T follicular helper cell (primary cell): ENCODE measurements around the gene LBHD1.
A peak's percentile ranks its signal among the peaks of the same experiment; 100 is the strongest.
"Not testable (repeated sequence)": the region's sequence is repeated elsewhere in the genome, so short reads cannot be mapped to it uniquely, and the experiment has no call there.

Experiments
- DNase-seq: peaks from one replicate; pipeline ENCODE4 v3.0.0-alpha.2; 2020; ENCODE audit warnings: low read depth
- total RNA-seq, 2 experiments: gene quantifications; one replicate each; lab custom pipeline; 2026; lab: John Stamatoyannopoulos, UW

LBHD1 gene
- 9.3 to 14.1 reads per million in 2 experiments for total RNA-seq

DNA sequence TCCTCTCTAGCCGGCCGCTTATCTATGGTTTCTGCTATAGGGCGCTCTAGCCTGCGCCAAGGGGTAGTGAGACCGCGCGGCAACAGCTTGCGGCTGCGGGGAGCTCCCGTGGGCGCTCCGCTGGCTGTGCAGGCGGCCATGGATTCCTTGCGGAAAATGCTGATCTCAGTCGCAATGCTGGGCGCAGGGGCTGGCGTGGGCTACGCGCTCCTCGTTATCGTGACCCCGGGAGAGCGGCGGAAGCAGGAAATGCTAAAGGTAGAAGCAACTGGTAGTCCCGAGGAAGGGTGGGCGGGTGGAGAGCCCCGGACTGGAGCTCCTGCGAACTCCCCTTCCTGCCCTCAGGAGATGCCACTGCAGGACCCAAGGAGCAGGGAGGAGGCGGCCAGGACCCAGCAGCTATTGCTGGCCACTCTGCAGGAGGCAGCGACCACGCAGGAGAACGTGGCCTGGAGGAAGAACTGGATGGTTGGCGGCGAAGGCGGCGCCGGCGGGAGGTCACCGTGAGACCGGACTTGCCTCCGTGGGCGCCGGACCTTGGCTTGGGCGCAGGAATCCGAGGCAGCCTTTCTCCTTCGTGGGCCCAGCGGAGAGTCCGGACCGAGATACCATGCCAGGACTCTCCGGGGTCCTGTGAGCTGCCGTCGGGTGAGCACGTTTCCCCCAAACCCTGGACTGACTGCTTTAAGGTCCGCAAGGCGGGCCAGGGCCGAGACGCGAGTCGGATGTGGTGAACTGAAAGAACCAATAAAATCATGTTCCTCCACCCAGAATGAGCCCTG lies at the start of gene LBHD1, which contains the start of gene UQCC3:
Gene LBHD1 (minus strand): TSS at position 660 of the 782 bp plus-strand sequence. CDS start 2,236 bp downstream, outside the sequence.
Gene UQCC3 (plus strand): TSS at position 66 of the 782 bp plus-strand sequence. CDS start 73 bp downstream, at position 139.
- peak; percentile 48 for DNase-seq

DNA sequence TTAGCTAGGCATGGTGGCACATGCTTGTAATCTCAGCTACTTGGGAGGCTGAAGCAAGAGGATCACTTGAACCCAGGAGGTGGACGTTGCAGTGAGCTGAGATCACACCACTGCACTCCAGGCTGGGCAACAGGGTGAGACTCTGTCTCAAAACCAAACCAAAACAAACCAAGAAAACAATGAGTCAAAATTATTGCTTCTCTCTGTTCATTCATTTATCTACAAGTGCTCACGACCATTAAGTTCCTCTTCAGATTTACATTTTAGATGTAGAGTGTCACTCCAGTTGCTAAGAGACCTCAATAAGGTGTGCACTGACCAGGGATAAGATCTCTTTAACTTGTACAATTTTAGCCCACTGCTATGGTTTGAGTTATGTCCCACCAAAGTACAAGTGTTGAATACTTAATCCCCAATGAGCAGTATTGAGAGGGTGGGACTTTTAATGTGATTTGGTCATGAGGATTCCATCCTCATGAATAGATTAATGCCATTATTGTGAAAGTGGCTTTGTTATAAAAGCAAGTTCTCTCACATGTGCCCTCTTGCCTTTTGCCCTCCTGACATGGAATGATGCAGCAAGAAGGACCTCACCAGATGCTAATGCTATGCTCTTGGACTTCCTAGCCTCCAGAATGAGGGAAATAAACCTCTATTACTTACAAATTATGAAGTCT lies 47.4 kb upstream of the LBHD1 start:
- DNase-seq = no peak

DNA sequence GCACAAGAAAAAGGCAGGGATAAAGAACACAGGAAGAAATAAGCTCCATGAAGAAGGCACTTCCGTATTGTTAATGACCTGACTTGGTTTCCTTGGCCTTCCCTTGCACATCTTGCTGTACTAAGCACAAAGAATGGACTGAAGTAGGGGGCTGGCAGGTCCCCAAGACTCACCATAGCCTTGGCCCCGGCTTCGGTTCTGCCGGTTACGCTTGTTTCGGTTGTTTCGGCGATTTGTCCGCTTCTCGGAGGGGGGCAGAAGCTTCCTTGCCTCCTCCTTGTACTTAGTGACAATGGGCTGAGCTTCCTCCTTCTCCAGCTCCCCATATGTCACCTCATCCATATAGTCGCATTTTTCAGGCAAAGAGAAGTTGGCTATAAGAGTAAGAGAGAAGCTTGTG lies 44.7 kb upstream of the LBHD1 start:
- DNase-seq = no peak

DNA sequence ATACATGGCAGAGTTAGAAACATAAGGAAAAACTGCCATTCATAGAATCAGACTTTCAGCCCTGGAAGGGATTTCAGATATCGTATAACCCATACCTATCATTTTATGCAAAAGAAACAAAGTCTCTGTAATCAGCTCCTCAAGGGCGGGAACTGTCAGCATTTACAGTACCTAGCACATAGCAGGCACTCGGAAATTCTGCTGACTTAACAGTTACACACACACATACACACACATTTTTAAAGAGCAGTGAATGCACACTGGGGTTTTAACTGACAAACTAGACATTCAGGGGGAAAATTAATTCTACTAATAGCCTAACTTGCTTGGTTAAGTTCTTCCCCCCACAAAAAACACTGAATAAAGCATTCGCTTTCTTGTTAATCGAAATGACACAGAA lies 44.1 kb upstream of the LBHD1 start:
- no peak for DNase-seq

DNA sequence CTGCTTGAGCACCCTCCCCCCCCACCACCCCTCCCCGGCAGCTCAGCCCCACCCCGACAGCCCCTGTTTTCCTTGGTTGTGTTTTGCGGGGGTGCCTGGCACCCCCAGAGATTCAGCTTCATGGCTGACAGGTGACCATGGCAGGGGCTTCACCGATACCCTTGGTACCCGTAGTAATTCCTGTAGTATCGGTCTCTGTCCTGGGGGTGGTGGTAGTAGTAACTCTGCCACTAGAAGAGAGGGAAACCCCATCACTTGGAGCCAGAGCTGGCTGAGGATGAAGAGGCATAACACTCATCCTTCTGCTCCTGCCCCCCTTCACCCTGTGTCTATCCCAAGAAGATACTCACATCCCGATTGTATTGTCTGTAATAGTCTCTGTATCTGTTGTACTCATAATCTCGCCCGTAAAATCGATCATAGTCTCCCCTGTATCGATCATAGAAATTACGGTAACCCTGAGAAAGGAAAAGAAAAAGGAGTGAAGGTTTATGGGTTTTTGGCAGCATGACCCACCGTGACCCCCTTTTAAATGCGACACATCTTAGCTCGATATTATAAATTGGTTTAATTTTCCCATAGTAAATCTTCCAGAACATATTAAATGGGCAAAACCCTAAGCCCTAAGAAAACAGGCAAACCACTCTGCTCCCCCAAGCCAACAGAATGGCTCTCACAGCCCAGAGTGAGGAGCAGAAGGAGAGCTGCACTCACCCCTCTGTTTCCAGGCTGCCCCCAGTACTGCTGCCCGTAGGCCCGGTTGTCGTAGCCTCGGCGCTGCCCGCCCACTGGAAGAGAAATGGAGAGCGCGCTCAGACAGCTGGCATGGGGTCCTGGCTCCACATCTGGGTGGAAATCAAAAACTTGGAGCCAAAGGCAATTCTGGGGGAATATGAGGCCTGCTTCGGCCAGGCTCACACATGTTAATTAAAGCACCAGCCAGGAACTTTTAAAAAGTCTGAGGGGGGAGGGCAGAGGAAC lies 43.4 kb upstream of the LBHD1 start:
- DNase-seq = no peak

DNA sequence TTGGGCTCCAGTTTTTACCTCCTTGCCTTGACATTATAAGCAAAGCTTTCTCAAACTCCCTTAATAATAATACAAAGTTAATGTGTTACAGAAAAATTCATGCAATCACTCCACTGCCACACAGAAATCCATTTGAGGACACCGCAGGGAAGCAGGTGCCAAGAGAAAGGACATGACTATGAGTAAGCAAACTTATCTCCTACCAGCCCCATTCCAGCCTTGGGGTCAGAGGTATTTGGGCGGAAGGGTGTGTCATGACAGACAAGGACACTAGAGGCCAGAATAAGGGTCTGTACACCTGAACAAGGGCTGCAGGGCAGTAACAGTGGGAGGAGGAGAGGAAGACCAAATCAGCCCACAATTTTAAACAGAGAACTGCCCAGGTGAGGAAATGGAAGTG lies 41.3 kb upstream of the LBHD1 start:
- DNase-seq = no peak

DNA sequence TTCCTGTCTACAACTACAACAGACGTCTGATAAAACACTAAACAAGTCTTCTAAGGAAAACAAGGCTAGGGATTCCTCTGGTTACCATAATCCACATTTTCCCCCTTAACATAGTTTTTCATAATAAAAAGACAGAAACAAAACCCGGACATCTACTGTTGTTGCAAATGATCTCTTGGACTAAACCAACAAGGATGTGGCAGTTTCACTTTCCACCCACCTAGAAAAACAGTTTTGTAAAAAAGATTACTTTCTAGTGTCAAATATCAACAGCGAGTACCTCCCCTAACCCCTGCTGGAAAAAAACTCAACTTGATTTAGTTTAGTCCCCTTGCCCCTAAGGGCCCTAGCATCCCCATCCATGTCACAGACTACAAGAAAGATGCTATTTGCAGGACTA lies 40.8 kb upstream of the LBHD1 start:
- no peak for DNase-seq

DNA sequence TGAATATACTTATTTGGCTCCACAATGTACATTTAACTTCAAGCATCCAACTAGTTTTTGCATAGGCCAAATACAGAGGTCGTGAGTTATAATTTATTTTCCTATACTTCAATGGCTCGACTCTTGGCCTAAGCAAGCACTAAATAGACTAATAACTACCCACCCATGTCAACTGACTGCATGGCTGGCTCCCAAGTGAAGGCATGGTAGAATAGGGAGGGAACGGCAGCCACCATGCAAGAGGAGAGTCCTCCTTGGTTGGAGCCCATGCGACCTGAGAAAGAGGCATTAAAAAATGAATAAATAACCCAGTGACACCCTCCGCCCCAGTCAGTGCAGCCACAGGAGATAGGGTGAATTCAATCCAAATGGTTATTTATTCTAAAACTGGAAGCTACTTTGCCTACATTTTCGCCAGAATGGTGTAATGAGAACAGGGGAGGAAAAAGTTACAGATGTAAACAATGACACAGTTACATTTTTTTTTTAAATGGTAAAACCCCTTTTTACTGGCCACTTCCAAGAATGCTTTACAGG lies 40.3 kb upstream of the LBHD1 start:
- no peak for DNase-seq

DNA sequence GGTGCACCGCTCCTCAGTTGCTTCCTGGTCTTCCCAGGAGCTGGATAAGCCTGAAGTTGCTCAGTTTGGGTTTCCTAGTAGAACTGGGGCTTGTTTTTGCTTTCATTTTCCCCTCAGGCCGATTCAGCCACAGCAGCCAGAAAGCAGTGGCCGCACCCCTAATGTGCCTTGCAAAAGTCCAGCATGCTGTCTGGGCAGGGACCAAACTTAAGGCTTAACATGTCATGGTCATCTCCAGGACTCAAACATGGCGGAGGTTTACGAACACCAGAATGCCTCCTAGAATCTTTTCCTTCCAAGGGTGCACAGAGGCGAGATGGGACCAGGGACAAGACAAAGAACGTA lies 37.9 kb upstream of the LBHD1 start:
- DNase-seq = no peak

DNA sequence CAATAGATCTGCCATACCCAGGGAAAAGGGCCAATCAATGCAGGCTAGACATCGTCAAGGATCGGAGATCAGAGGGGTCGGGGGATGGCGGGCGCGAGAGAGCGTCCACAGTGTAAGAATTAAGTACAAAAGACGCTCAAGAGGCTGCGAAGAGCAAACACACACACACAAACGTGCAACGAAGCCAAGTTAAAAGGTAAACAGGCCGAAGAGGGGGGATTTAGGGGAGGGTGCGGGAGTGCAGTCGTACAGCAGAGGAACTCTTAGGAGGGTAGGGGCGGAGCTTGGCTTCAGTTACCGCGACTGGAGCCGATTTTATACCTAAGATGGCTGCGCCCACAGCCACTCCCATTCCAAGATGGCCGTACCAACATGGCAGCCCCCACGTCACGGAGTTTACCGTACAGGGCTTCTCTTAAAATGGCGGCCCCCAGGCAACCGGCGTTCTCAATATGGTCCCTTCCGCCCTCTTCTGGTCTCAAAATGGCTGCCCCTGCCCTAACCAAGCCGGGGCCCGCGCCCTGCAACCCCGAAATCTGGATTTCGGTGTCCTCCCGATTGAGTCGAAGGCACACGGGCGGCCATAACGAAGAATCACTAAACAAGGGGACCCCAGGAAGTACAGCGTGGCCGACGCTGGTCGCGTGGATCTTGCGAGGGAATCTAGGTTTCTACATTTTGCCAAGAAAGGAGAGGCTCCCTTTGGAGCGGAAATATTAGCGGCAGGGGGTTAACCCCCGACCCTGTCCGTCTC lies 37.4 kb upstream of the LBHD1 start:
- peak; percentile 96 for DNase-seq

DNA sequence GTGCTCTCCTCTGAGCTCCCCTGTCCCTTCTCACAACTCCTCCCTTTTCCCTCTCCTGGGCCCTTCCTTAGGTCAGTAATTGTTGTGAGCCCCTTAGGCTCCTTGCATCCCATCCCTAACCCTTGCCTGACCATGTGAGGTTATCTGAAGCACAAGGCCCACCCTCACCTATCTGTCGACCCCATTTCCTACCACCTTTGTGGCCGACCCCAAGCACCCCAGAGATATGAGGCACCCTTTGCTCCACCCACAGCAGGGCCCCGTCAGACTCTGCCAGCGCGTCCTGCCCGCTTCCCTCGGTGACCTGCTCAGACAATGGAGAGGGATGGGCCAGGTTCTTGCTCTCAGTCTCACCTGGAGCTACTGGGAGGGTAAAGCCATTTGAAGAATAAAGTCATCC lies 36.7 kb upstream of the LBHD1 start:
- DNase-seq = peak; percentile 29

DNA sequence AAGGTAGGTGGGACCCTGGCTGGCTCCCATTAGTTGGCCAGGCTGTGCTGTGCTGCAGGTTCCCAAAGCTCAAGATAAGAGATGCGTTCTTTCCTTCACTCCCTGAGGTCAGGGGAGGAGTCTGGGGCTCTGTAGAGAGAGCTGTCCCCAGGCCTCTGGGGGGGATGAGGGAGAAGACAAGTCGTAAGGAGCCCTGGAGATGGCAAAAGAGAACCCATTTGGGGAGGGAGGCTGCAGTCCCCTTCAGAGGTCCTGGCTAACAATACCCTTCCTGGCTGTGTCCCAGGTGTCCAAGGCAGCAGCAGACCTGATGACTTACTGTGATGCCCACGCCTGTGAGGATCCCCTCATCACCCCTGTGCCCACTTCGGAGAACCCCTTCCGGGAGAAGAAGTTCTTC lies 36.3 kb upstream of the LBHD1 start:
- no peak for DNase-seq

DNA sequence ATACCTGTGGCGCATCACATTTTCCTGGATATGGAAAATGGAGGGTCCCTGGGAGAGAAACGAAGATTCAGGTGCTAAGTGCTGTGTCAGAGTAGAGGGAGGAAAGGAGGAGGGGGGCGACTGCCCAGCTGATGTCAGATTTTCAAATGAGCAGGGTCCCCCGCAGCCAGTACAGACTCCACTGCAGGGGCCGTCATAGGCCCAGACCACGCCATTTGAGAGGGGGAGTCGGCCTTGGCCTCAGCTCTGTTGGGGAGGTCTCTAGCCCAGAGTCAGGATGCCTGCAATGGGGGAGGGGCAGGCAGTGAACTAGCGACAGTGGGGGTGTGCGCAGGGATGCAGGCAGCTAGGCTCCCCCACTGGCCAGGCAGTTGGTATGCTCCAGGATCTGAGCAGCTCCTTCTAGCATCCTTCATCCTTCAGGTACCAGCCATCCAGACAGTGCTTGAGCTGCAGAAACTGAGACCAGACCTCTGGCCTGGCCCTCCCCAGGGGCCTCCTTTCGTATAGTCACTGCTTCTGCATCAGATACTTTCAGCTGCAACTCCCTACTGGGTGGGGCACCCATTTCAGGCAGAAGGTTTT lies 35.3 kb upstream of the LBHD1 start, which contains the start of the genes BSCL2 and GNG3:
Gene BSCL2 (minus strand): TSS at position 148 of the 585 bp plus-strand sequence. CDS start 229 bp downstream, outside the sequence.
Gene GNG3 (plus strand): TSS at position 400 of the 585 bp plus-strand sequence. CDS start 620 bp downstream, outside the sequence.
- no peak for DNase-seq

DNA sequence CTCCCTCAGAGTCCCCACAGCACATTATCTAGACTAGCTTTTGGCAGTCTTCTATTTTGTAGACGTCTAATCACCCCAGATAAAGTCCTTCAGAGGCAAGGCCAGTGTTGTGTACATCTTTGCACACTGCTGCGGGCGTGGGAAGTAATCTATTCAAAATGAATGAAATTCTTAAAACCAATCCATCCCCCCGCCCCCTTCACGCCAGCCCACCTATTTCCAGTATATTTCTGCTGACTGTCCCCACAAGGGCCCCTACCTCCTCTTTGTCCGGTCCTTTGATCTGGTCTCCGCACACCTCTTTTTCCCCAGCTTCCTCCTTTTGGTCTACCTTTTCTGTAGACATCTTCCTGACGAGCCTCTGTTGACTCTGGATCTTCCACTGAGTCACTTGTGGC lies 34.8 kb upstream of the LBHD1 start:
- DNase-seq = no peak

DNA sequence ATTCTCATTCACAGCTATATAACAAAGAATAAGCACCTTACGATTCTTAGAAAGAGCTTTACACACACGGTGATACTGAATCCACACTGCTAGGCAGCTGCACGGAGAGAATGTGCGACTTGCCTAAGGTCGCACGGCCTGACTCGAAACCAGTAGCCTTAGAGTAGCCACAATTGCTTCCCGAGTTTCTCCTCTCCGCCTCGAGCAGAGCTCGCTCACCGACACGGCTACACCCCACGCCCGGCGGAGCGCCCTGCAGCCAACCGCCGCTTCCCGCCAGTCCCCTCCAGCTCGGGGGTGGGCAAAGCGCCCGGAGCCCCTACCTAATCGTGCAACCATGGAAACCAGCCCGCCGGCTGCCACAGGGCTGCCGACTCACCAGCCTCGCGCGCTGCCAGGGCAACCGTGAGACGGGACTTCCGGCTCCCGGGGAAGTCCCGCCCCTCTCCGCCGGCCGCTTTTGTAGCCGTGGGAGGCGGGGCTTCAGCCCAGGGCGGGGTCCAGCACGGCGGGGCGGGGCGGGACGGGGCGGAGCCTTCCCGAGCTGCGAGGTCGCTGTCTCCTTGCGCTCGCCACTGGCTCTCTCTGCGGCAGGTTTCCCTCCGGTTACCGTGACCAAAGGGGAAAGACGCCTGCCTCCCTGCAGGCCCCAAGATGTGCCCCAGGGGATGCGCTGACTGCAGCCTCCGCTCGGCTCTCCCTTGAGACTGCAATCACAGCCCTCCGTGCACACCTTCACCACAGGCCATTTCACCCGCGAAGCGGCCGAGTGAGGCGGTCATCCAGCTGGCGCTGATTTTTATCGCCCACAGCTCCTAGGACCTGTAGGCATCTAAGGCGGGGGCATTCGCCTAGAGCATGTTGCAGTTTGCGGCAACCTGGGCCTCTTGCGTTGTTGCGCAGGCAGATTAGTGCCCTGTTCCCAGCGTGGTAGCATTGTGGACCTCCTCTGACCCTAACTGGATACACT lies 34.1 kb upstream of the LBHD1 start:
- peak; percentile 94 for DNase-seq

DNA sequence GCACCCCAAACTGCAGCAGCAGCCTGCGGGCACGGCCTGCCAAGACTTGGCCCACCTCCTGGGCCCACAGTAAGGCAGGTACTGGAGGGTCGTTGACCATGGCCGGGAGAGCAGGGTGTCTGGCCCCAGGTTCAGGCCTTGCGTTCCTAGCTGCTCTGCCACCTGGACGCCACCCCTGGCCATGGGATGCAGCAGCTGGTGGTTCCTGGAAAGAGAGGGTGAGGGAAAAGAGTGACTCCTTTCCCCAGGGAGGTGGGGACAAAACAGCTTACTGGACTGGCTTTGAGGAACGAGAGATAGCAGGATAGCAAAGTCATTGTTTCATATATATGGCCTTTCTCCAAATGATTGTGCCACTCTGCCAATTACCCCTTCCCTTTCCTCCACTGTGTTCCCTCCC lies 33.3 kb upstream of the LBHD1 start:
- DNase-seq = no peak

DNA sequence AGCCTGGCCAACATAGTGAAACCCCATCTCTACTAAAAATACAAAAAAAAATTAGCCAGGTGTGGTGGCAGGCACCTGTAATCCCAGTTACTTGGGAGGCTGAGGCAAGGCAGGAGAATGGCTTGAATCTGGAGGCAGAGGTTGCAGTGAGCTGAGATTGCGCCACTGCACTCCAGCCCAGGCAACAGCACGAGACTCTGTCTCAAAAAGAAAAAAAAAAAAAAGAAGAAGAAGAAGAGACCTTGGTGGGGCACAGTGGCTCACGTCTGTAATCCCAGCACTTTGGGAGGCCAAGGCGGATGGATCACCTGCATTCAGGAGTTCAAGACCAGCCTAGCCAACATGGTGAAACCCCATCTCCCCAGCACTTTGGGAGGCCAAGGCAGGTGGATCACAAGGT lies 31.9 kb upstream of the LBHD1 start:
- DNase-seq = not testable (repeated sequence)

DNA sequence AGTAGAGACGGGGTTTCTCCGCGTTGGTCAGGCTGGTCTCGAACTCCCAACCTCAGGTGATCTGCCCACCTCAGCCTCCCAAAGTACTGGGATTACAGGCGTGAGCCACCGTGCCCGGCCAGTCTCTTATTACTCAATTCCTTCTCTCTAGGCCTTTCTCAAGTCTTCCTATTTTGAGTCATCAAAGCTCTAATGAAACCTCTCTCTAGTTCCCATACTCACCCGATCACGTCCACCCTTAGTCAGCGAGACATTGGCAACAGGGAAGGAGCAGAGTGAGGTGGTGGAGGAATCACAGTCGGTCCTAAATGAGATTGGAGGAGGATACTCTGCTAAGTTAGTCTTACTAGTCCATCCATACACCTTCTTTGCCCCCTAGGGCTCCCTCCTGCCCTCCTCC lies 30.2 kb upstream of the LBHD1 start:
- no peak for DNase-seq

DNA sequence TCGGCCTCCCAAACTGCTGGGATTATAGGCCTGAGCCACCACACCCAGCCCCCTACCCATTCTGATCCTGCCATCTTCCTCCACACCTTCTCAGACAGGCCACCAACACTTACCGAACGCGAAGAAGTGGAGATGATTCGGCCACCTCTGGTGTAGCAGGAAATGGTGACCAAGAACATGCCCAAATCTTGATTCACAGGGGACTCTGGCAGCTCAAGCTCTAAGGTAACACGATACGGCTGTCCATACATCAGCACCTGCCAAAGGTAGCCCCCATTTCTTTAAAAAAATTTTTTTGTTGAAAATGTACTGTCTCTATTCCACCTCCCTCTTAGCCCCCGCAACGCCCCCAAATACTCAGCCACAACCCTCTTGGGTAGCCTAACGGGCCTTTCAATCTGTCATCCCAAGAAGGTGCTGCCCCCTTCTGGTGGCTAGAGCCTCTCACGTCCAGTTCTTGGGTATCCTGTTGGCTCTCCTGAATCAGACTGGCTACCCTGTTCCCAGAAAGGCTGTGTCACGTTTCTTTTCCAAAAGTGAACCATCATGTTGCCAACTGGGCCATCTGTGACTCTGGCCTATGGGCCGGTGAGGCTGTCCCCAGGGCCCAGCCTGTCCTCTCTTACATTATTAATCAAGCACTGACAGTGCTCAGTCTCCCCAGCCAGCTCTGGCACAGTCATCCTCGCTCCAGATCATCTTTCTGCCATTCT lies 22.5 kb upstream of the LBHD1 start:
- DNase-seq = peak; percentile 69
